ENCODE data around the gene NFKBIZ.

NFKBIZ gene, protein sequence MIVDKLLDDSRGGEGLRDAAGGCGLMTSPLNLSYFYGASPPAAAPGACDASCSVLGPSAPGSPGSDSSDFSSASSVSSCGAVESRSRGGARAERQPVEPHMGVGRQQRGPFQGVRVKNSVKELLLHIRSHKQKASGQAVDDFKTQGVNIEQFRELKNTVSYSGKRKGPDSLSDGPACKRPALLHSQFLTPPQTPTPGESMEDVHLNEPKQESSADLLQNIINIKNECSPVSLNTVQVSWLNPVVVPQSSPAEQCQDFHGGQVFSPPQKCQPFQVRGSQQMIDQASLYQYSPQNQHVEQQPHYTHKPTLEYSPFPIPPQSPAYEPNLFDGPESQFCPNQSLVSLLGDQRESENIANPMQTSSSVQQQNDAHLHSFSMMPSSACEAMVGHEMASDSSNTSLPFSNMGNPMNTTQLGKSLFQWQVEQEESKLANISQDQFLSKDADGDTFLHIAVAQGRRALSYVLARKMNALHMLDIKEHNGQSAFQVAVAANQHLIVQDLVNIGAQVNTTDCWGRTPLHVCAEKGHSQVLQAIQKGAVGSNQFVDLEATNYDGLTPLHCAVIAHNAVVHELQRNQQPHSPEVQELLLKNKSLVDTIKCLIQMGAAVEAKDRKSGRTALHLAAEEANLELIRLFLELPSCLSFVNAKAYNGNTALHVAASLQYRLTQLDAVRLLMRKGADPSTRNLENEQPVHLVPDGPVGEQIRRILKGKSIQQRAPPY

DNA sequence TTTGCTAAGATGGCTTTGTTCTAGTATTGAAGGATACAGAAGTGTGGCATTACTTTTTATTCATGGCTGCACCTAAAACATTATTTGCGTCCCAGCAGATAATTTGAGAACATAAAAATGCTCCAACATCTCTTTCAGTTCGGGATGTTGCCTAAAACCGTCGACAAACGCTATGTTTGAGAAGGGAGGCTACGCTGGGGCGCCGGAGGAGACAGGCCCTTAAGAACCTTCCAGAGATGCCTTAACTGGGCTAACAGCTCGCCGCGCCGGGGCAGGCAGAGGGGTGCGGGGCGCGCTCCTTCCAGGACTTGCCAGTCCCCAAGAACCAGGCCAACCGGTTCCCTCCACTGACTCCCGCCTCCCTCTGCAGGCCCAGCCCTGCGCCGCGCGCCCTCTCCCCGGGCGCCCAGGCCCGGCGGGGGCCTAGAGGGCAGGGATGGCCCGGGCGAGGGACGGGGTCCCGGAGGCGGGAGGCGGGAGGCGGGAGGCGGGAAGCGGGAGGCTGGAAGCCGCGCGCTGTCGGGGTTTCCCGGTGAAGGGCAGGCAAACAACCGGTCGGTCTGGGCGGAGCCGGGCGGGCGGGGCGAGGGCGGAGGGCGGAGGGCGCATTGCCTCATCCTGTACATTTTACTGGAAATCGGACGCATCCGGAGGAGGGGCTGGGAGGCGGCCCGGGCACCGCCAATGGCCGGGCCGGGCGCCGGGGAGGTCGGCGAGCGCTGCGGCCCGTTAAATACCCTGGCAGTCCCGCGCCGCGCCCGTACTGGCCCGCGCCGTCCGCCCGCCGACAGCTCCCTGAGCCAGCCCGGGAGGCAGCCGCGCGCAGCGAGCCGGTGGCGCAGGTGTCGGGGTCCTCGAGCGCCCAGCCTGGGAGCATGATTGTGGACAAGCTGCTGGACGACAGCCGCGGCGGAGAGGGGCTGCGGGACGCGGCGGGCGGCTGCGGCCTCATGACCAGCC is at the start of gene NFKBIZ:
Gene NFKBIZ (plus strand): TSS at position 761 of the 960 bp plus-strand sequence. CDS start 115 bp downstream, at position 876.
- DNase-seq (ENCODE audit: low spot score): peak; percentile 95

DNA sequence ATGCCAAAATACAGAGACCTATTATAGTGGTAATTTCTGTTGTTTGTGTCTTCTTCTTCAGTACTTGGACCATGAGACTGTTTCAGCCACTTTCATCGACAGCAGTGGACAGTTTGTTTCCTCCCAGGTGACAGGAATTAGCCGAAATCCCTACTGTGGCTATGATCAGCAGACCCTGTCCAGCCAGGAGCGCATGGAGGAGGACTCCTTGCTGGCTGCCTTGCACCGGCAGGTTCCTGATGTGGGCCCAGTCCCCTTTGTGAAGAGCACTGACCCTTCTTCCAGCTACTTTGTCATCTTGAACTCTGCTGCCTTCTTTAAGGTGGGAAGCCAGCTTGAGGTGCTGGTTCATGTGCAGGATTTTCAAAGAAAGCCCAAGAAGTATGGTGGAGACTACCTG is 48.1 kb upstream of the NFKBIZ start:
- DNase-seq (ENCODE audit: low spot score): no peak

GRCh38 chr3:101802179-101802578 is 47.1 kb upstream of the NFKBIZ start:
- no peak for DNase-seq (ENCODE audit: low spot score)

DNA sequence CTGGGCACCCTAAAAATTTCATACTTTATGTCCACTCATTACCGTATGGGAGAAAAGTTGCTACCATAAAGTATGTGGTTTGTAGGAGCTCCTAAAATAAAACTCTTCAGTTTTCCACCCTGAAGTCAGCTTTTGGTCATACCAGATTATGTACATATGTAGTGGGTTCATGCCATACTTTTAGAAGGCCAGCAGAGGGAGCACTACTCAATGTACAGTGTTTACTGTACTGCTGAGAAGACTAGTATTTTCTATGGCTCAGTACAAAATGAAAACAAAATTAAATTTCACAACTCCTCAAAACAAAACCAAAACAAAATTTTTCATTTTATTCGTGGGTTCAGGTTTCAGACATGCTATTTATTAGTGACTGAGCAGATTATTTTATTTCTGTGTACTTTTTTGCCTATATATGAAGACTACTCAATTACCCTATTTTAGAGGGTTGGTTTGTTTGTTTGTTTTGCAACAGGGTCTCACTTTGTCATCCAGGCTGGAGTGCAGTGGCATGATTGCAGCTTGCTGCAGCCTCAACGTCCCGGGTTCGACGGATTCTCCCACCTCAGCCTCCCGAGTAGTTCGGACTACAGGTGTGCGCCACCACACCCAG is 46.0 kb upstream of the NFKBIZ start:
- no peak for DNase-seq (ENCODE audit: low spot score)

- DNase-seq (ENCODE audit: low spot score): no peak
Measured at GRCh38 chr3:101803939-101804338, 45.4 kb upstream of the NFKBIZ start.

- DNase-seq (ENCODE audit: low spot score): no peak
Measured at GRCh38 chr3:101806491-101806890, 42.8 kb upstream of the NFKBIZ start.

GRCh38 chr3:101807888-101808287 is 41.4 kb upstream of the NFKBIZ start:
- no peak for DNase-seq (ENCODE audit: low spot score)

DNA sequence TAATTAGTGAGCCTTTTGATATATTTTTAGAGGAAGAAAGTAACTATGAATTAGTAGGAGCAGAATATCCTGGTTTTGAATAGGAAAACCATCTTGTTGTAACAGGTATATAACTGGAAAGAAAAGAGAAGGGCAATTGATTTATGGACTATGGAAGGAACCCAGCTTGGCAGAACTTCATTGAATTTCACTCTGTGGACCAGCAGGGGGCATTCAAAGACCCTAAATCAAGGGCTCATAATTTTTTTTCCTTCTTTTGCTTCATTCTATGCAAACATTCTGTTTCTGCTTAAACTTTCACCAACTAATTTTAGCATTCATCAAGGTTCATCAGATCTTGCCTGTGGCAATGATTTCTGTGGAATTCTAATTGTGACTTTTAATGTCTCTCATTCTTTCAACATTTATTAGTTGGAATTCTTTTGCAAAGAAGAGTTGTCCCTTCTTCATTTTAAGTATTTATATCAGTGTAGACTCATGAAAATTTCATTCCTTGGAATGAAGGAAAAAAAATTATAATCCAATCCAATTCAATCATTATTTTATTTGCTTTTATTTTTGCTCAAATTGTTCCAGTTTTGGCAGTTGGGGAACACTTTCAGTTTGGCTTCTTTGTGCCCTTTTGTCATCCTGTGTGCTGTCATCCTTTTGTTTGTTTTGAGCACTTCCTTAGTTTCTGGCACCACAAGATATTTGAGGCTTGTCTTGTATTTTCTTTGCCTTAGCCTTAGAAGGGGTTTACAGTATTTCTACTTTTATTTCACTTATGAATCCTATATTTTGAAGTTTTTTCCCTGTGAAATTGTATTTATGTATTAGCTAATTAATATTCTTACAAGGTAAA is 39.9 kb upstream of the NFKBIZ start:
- peak; percentile 25 for DNase-seq (ENCODE audit: low spot score)

DNA sequence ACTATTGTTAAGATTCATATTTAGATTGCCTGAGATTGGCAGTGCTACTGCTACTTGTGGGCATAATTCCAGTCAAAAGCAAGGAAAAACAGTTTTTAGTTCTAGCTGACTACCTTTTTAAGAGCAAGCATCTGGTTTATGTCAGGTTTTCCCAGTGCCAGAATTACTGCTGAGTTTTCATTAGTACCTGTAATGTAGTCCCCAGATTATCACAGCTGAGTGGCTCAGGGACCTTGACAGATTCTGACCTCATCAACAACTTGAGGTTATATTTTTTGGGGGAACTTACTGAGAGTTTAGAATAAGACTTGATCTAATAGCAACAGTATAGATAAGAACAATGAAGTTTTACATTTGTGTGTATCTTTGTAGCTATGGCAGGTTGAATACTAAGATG is 39.3 kb upstream of the NFKBIZ start:
- no peak for DNase-seq (ENCODE audit: low spot score)

DNA sequence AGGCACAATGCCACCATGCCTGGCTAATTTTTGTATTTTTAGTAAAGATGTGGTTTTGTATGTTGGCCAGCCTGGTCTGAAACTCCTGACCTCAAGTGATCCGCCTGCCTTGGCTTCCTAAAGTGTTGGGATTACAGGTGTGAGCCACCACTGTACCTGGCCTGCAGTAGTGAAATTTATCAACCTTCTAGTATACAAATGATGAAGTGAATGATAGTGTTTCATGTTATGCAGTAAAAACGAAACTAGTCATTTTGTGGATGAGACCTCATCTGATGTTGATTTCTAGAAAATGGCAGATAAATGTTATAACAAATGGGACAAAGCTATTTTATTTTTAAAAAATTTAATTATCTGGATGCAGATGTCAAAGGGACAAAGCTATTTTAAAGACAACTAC is 37.4 kb upstream of the NFKBIZ start:
- DNase-seq (ENCODE audit: low spot score): no peak

- DNase-seq (ENCODE audit: low spot score): no peak
Measured at GRCh38 chr3:101812895-101813294, 36.4 kb upstream of the NFKBIZ start.

- DNase-seq (ENCODE audit: low spot score): peak; percentile 14
Measured at GRCh38 chr3:101813817-101814440, 35.4 kb upstream of the NFKBIZ start.

- DNase-seq (ENCODE audit: low spot score): no peak
Measured at GRCh38 chr3:101814835-101815234, 34.5 kb upstream of the NFKBIZ start.

- no peak for DNase-seq (ENCODE audit: low spot score)
Measured at GRCh38 chr3:101816215-101817149, 32.8 kb upstream of the NFKBIZ start.

DNA sequence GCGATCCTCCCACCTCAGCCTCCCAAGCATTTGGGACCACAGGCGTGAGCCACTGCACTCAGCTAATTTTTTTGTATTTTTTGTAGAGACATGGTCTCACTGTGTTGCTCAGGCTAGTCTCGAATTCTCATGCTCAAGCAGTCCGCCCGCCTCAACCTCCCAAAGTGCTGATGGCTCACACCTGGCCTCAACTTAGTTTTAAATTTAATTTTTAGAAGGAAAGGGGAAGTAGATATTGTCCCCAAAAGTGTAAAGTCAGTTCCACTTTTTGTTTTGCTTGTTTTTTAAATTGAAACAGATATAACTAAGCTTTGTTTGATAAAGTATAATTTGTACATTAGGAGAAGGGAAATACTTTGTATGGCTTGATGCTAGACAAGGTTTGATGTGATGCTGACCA is 31.3 kb upstream of the NFKBIZ start:
- DNase-seq (ENCODE audit: low spot score): no peak

DNA sequence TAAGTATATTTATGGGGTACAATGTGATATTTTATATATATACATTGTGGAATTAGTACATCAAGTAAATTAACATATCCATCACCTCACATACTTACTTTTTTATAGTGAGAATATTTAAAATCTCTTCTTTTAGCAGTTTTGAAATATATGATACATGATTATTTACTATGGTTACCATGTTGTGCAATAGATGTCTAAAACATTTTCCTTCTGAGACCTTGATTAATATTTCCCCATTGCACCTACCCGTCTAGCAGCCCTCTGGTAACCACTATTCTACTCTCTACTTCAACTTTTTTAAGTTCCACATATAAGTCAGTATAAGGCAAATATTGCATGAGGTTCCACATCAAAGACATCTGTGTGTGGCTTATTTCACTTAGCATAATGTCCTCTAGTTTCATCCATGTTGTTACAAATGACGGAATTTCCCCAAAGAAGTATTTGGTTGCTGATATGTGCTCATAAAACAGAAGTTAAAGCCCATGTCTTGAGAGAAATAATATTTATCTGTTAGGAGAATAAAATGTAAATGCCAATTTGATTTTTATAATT is 29.6 kb upstream of the NFKBIZ start:
- no peak for DNase-seq (ENCODE audit: low spot score)

GRCh38 chr3:101821503-101821902 is 27.8 kb upstream of the NFKBIZ start:
- no peak for DNase-seq (ENCODE audit: low spot score)

DNA sequence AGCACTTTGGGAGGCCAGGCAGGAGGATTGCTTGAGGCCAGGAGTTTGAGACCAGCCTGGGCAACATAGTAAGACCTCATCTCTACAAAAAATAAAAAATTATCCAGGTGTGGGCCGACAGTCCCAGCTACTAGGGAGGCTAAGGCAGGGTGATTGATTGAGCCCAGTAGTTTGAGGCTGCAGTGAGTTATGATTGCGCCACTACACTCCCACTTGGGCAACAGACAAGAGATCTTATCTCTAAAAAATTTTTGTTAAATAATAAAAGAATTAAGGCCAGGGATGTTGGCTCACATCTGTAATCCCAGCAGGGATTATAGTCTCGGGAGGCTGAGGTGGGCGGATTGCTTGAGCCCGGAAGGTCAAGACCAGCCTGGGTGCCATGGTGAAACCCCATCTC is 25.8 kb upstream of the NFKBIZ start:
- DNase-seq (ENCODE audit: low spot score): no peak

- DNase-seq (ENCODE audit: low spot score): no peak
Measured at GRCh38 chr3:101824702-101825101, 24.6 kb upstream of the NFKBIZ start.
